DND-41 (cell line): Measurements from ENCODE around the gene FAM131C.

Experiments
- EZH2 ChIP-seq: IDR thresholded peaks from 3 replicates; pipeline ENCODE4 v1.6.1; 2012; ENCODE audit warnings: borderline replicate concordance, low read depth, mild to moderate bottlenecking, moderate library complexity, low read length, inconsistent platforms; ENCODE audit not compliant: severe bottlenecking
- TF ChIP-seq, protein P1 (sequence below): IDR thresholded peaks from 2 replicates; pipeline ENCODE4 v1.5.1; 2012; ENCODE audit warnings: borderline replicate concordance, low read length, moderate library complexity, mild to moderate bottlenecking; ENCODE audit not compliant: poor library complexity, severe bottlenecking; ENCODE audit errors: extremely low read depth

GRCh38 chr1:16012590-16013219, 60.7 kb downstream of the FAM131C start:
- TF ChIP-seq, protein P1, sequence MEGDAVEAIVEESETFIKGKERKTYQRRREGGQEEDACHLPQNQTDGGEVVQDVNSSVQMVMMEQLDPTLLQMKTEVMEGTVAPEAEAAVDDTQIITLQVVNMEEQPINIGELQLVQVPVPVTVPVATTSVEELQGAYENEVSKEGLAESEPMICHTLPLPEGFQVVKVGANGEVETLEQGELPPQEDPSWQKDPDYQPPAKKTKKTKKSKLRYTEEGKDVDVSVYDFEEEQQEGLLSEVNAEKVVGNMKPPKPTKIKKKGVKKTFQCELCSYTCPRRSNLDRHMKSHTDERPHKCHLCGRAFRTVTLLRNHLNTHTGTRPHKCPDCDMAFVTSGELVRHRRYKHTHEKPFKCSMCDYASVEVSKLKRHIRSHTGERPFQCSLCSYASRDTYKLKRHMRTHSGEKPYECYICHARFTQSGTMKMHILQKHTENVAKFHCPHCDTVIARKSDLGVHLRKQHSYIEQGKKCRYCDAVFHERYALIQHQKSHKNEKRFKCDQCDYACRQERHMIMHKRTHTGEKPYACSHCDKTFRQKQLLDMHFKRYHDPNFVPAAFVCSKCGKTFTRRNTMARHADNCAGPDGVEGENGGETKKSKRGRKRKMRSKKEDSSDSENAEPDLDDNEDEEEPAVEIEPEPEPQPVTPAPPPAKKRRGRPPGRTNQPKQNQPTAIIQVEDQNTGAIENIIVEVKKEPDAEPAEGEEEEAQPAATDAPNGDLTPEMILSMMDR = no peak
- no peak for TF ChIP-seq EZH2
